ENCODE measurements around the gene POU2F1. TPM values are rescaled to one million over a fixed set of nuclear protein-coding genes. Genes with fewer than 3 reads are reported as not detected.

Gene POU2F1
- total RNA-seq, 3 donors from 2014 or later = 20.0 to 29.0 (median 21.0) TPM

DNA sequence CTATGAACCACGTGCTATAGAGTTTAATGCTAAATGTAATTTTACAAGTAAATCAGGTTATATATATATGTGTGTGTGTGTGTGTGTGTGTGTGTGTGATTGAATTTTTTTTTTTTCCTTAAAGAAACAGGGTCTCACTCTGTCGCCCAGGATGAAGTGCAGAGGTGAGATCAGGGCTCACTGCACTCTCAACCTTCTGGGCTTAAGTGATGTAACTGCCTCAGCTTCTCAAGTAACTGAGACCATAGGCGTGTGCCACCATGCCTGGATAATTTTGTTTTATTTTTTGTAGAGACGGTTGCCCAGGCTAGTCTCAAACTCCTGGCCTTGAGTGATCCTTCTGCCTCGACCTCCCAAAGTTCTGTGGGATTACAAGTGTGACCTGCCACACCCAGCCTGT lies 26.3 kb downstream of the POU2F1 start:
- intact Hi-C loops (cut with DNase I; ENCODE audit: low total_unique reads) = no loop called here
- Histone ChIP-seq H3K4me3 (no peak overlapping the region), H3K27ac (no peak overlapping the region), H3K27me3 (no peaks in the 10 kb centered on the region), H3K4me1 (no peaks in the 10 kb centered on the region), H3K36me3 (no peaks in the 10 kb centered on the region), H3K9me3 (no peaks in the 10 kb centered on the region)
- DNase-seq (ENCODE audit: low spot score in 2 of 2) = no peak
- no peak for TF ChIP-seq POLR2AphosphoS5 (IDR thresholded peaks at IDR 0.05)
- no peak for TF ChIP-seq POLR2A (IDR thresholded peaks at IDR 0.05)
- TF ChIP-seq, protein P1, sequence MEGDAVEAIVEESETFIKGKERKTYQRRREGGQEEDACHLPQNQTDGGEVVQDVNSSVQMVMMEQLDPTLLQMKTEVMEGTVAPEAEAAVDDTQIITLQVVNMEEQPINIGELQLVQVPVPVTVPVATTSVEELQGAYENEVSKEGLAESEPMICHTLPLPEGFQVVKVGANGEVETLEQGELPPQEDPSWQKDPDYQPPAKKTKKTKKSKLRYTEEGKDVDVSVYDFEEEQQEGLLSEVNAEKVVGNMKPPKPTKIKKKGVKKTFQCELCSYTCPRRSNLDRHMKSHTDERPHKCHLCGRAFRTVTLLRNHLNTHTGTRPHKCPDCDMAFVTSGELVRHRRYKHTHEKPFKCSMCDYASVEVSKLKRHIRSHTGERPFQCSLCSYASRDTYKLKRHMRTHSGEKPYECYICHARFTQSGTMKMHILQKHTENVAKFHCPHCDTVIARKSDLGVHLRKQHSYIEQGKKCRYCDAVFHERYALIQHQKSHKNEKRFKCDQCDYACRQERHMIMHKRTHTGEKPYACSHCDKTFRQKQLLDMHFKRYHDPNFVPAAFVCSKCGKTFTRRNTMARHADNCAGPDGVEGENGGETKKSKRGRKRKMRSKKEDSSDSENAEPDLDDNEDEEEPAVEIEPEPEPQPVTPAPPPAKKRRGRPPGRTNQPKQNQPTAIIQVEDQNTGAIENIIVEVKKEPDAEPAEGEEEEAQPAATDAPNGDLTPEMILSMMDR (IDR thresholded peaks at IDR 0.05) = no peak

- H3K4me1 ChIP-seq = no peaks in the 10 kb centered on the region
- intact Hi-C loops (cut with DNase I; ENCODE audit: low total_unique reads) = no loop called here
- no peak for TF ChIP-seq POLR2AphosphoS5 (IDR thresholded peaks at IDR 0.05)
- TF ChIP-seq, protein P1 (IDR thresholded peaks at IDR 0.05) = no peak
- TF ChIP-seq POLR2A (IDR thresholded peaks at IDR 0.05) = no peak
These were observed 27.1 kb downstream of the POU2F1 start for GRCh38 chr1:167247754-167248153.

DNA sequence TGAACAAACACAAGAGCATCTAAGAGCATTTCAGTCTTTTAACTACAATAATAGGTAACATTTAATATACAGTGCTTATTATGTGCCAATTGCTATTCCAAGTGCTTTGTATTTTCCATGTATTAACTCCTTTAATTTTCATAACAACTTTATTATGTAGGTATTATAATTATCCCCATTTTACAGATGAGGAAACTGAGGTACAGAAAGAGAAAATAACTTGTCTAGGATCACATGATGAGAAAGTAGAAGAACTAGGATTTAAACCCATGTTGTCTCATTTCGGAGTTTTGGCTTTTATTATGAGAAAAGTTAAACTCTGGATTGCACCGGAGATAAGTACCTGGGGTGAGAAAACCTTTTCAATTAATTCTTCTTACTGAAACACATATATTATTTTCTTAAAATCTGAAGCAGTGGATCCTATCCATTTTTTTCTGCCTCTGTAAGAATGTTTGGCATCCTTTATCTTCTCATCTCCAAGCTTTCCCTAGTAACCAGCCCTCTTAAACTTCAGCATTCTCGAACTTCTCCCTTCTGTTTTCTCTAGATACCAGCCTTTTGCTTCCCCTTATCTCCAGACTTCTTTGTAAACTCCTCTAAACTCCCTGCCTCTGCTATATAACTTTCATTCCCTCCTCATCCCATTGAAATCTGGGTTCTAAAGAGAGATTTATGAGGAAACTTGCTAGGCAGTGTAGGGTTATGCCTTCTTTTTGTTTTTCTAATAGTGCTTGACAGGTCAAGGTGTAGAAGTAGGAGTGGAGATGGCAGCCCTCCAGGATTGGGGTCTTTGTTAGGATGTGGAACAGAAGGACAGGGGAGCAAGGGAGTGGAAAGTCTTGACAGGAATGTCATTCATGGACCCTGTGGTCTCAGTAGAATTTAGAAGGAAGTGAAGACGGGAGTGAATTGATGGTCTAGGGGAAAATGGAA lies 28.3 kb downstream of the POU2F1 start:
- no peaks in the 10 kb centered on the region for H3K9me3 ChIP-seq
- no peaks in the 10 kb centered on the region for H3K27me3 ChIP-seq
- H3K4me1 ChIP-seq = no peaks in the 10 kb centered on the region
- no peak for DNase-seq (ENCODE audit: low spot score in 2 of 2)
- H3K27ac ChIP-seq = no peak overlapping the region
- H3K4me3 ChIP-seq = no peak overlapping the region
- TF ChIP-seq, protein P1 (IDR thresholded peaks at IDR 0.05) = no peak
- TF ChIP-seq POLR2AphosphoS5 (IDR thresholded peaks at IDR 0.05) = no peak
- no peaks in the 10 kb centered on the region for H3K36me3 ChIP-seq
- intact Hi-C loops (cut with DNase I; ENCODE audit: low total_unique reads) = no loop called here

More at GRCh38 chr1:167247754-167248153, 27.1 kb downstream of the POU2F1 start:
- no peak for DNase-seq (ENCODE audit: low spot score in 2 of 2)
- no peak overlapping the region for H3K27ac ChIP-seq
- H3K27me3 ChIP-seq = no peaks in the 10 kb centered on the region
- no peaks in the 10 kb centered on the region for H3K36me3 ChIP-seq
- H3K9me3 ChIP-seq = no peaks in the 10 kb centered on the region
- no peak overlapping the region for H3K4me3 ChIP-seq

- TF ChIP-seq, protein P1 (IDR thresholded peaks at IDR 0.05) = no peak
- no peak for TF ChIP-seq POLR2AphosphoS5 (IDR thresholded peaks at IDR 0.05)
- TF ChIP-seq POLR2A (IDR thresholded peaks at IDR 0.05) = no peak
- DNase-seq (ENCODE audit: low spot score in 2 of 2) = no peak
- intact Hi-C loops (cut with DNase I; ENCODE audit: low total_unique reads) = no loop called here
These were observed 29.0 kb downstream of the POU2F1 start for GRCh38 chr1:167249702-167250101.

DNA sequence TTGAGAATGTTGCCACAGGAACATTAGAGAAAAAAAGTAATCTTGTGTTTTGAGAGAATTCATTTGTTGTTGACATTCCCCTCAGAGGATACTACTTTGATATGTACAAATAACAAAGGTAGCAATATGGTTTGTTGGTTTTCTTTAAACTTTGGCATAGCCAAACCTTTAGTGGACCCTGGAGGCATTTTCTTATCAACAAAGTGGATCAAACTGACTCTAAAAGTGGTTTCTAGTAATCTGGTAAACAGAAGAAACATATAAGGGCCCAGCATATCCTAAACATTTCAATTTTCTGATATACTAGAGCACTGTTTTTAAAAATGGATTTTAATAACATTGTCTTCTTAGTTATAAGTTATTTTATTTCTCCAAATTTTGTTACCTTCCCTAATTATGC lies 29.8 kb downstream of the POU2F1 start:
- Histone ChIP-seq H3K9me3 (no peaks in the 10 kb centered on the region), H3K4me3 (no peak overlapping the region), H3K36me3 (no peaks in the 10 kb centered on the region), H3K27ac (no peak overlapping the region), H3K27me3 (no peaks in the 10 kb centered on the region), H3K4me1 (no peaks in the 10 kb centered on the region)
- intact Hi-C loops (cut with DNase I; ENCODE audit: low total_unique reads) = no loop called here
- TF ChIP-seq POLR2A (IDR thresholded peaks at IDR 0.05) = no peak
- TF ChIP-seq POLR2AphosphoS5 (IDR thresholded peaks at IDR 0.05) = no peak
- TF ChIP-seq, protein P1 (IDR thresholded peaks at IDR 0.05) = no peak
- no peak for DNase-seq (ENCODE audit: low spot score in 2 of 2)

More at GRCh38 chr1:167249702-167250101, 29.0 kb downstream of the POU2F1 start:
- Histone ChIP-seq H3K36me3 (no peaks in the 10 kb centered on the region), H3K27ac (no peak overlapping the region), H3K4me3 (no peak overlapping the region), H3K4me1 (no peaks in the 10 kb centered on the region), H3K27me3 (no peaks in the 10 kb centered on the region), H3K9me3 (no peaks in the 10 kb centered on the region)
